Left hindlimb (tissue), 1 donor: ENCODE results near the gene USP20.

Experiments used
- DNase-seq: peaks from one replicate; pipeline ENCODE4 v3.0.0-alpha.2; 2018

Gene USP20

DNA sequence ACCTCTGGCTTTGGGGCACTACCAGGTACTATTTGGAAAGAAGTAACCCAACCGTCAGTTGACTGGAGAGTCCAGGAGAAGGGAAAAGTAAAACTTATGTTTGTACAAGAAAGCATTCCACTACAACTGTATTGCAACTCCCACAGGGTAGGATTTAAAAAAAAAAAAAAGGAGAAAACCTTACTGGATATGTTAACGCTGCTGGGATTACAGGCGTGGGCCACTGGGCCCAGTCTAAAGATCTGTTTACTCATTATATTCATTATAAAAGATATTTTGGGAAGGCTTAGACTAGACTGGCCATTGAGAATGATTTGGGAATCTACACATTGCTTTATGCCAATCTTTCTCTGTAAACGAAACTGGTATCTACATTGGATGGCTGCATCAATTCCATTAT lies 86.6 kb downstream of the USP20 start:
- DNase-seq: no peak

DNA sequence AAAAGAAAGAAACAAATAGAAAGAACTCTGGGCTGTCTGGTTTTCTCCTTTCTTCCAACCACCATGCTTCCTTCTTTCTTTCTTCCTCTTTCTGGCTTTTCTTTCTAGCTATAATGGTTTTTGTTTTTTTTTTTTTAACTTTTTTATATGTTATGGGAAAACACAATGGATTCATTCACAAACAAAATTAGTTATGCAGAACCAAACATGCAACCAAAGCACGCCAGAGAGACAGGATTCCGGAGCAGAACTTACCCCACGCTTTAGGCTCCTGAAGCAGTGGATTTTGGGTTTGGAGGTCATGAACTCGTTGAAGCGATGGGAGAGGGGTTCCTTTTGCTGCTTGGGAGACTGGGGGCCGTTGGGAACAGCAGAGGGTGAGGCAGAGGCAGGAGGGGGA lies 88.3 kb downstream of the USP20 start:
- no peak for DNase-seq

DNA sequence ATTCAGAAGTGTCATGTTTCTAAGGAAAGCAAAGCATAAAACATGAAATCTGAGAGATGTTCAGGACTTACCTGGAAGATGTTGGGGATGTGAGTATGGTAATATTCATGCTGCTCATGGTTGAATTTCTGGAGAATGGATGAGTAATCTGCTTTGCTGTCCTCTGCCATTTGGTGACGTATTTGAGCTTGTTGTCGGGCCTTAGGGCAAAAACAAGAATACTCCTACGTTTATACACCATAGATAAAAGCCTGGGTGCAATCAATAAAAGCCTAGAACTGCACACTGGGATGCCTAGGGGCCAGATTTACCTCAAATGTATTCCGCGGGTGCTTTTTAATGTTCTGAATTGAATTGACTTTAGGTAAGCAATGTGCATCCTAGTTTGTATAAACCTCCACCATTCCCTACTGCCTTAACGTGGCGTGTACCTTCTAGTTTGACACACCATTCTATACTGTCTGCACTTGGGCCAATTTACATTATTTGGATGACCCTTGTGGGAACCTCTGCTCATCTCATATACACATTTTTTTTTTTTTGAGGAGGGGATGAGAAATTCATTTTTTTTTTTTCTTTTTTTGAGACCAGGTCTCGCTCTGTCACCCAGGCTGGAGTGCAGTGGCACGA lies 94.4 kb downstream of the USP20 start:
- DNase-seq: no peak

DNA sequence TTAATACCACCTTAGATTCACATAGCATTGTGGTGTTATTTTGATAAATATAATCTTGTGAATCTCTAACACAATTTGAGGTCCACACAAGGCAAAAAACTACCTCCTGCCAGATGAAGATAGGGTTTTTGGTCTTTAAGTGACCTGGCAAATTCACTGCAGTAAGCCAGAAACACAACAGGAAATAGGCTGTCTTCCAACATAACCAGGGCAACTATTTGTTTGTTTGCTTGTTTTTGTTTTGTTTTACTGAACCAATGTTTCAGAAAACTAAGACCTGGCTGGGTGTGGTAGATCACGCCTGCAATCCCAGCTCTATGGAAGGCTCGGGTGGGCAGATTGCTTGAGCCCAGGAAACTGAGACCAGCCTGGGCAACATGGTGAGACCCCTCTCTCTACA lies 95.5 kb downstream of the USP20 start:
- DNase-seq: no peak
